OCI-LY7 (cell line): ENCODE results near the gene IRX3. TPM values are rescaled to one million over a fixed set of nuclear protein-coding genes. Genes with fewer than 3 reads are reported as not detected.

ENCODE experiments used
- BruUV-seq: library from RNA; stranded (reverse); fragments of 400-500 nt; replicated peaks from 2 replicates; lab custom pipeline; 2021; lab: Mats Ljungman, UMichigan
- CTCF ChIA-PET: fragments of 300-600 bp; sonication (Branson Sonifier 250); formaldehyde crosslinking; loops from one replicate; lab custom pipeline; 2022; ENCODE audit warnings: antibody characterized with exemption; ENCODE audit not compliant: unreplicated experiment; lab: Charles Lee
- POLR2A ChIA-PET: fragments of 300-600 bp; sonication (Branson Sonifier 250); formaldehyde crosslinking; loops from one replicate; lab custom pipeline; 2022; ENCODE audit warnings: antibody characterized with exemption; lab: Charles Lee
- DNase-seq: peaks from one replicate; pipeline ENCODE4 v3.0.0-alpha.2; 2015; ENCODE audit warnings: low spot score
- H2AFZ ChIP-seq: fragments of 200-600 bp; sonication (generic), shearing (Covaris generic); 2 replicates; pipeline ENCODE4 v1.6.1; 2014; ENCODE audit warnings: mild to moderate bottlenecking, antibody characterized with exemption, low read length, moderate library complexity
- H3K27ac ChIP-seq: fragments of 200-600 bp; sonication (generic); 2 replicates; pipeline ENCODE4 v1.5.1; 2014; ENCODE audit warnings: mixed run types, low read depth, mild to moderate bottlenecking, moderate library complexity, low read length, inconsistent platforms; ENCODE audit not compliant: poor library complexity, severe bottlenecking
- H3K36me3 ChIP-seq: fragments of 200-600 bp; sonication (generic); 2 replicates; pipeline ENCODE4 v1.6.1; 2014; ENCODE audit warnings: mild to moderate bottlenecking, antibody characterized with exemption, low read length, moderate library complexity, mixed read lengths; ENCODE audit not compliant: insufficient read depth
- H3K4me1 ChIP-seq: fragments of 200-600 bp; sonication (generic); 2 replicates; pipeline ENCODE4 v1.5.1; 2014; ENCODE audit warnings: mild to moderate bottlenecking, low read length; ENCODE audit not compliant: insufficient read depth, poor library complexity, severe bottlenecking
- H3K4me2 ChIP-seq: fragments of 200-600 bp; sonication (generic); 2 replicates; pipeline ENCODE4 v1.6.1; 2014; ENCODE audit warnings: mild to moderate bottlenecking, low read length
- H3K4me3 ChIP-seq: fragments of 200-600 bp; sonication (generic); 2 replicates; pipeline ENCODE4 v1.5.1; 2014; ENCODE audit warnings: mild to moderate bottlenecking, low read depth, low read length; ENCODE audit not compliant: poor library complexity, severe bottlenecking
- H3K79me2 ChIP-seq: fragments of 200-600 bp; sonication (generic); 2 replicates; pipeline ENCODE4 v1.6.1; 2016; ENCODE audit warnings: low read depth, mild to moderate bottlenecking, low read length, moderate library complexity, mixed read lengths; ENCODE audit not compliant: insufficient read depth
- H3K9me2 ChIP-seq: fragments of 200-600 bp; sonication (generic); 2 replicates; pipeline ENCODE4 v1.6.1; 2016; ENCODE audit warnings: mild to moderate bottlenecking, low read length, mixed read lengths; ENCODE audit not compliant: insufficient read depth
- H3K9me3 ChIP-seq: fragments of 200-600 bp; sonication (generic); 2 replicates; pipeline ENCODE4 v1.6.1; 2014; ENCODE audit warnings: mild to moderate bottlenecking, mixed run types, low read length, mixed read lengths
- H4K20me1 ChIP-seq: fragments of 200-600 bp; sonication (generic); 2 replicates; pipeline ENCODE4 v1.6.1; 2014; ENCODE audit warnings: mild to moderate bottlenecking, antibody characterized with exemption, low read length, moderate library complexity, mixed read lengths; ENCODE audit not compliant: insufficient read depth
- CTCF ChIP-seq: fragments of 200-600 bp; sonication (generic); conservative IDR thresholded peaks from 2 replicates; pipeline ENCODE4 v1.5.1; 2014; ENCODE audit warnings: mild to moderate bottlenecking, antibody characterized with exemption, low read length, moderate library complexity, mixed read lengths
- EZH2phosphoT487 ChIP-seq: fragments of 200-600 bp; sonication (generic); IDR thresholded peaks from 2 replicates; pipeline ENCODE4 v1.6.1; 2018; ENCODE audit warnings: low read depth, borderline replicate concordance, mild to moderate bottlenecking, mixed run types, antibody characterized with exemption, low read length, moderate library complexity, mixed read lengths
- intact Hi-C: fragments of 100-400 bp; cut with micrococcal nuclease; formaldehyde crosslinking; loops from one replicate; pipeline ENCODE4 v1.10.0; 2022; ENCODE audit not compliant: unreplicated experiment
- total RNA-seq, 2 experiments: library from RNA; depleted of rRNA in 1 of 2; stranded (reverse); fragments of >200 nt in 1 of 2; shearing (Covaris generic) in 1 of 2; gene quantifications; 2 replicates each; pipeline ENCODE4 v1.2.3, GENCODE V29; 2014 to 2022

Gene IRX3
- total RNA-seq, 2 experiments from 2014 or later, result not detected

- no peaks in the 10 kb centered on the region for H3K4me1 ChIP-seq
- POLR2A ChIA-PET, result no interaction called here
- H3K4me2 ChIP-seq, result no peak overlapping the region
- CTCF ChIA-PET, result no interaction called here
- no peak overlapping the region for H3K4me3 ChIP-seq
- H3K9me2 ChIP-seq, result no peaks in the 10 kb centered on the region
- H2AFZ ChIP-seq, result no peak overlapping the region
- no peaks in the 10 kb centered on the region for H3K36me3 ChIP-seq
- no peaks in the 10 kb centered on the region for H3K79me2 ChIP-seq
- no peak overlapping the region for H3K27ac ChIP-seq
- H4K20me1 ChIP-seq, result no peaks in the 10 kb centered on the region
- H3K9me3 ChIP-seq, result no peaks in the 10 kb centered on the region
- DNase-seq, result no peak
- no TSS peak for BruUV-seq
- intact Hi-C loops, result no loop called here
- TF ChIP-seq CTCF (no peak), EZH2phosphoT487 (no peak)
Measured at GRCh38 chr16:54305080-54305479, 18.5 kb upstream of the IRX3 start.

GRCh38 chr16:54303613-54304012 is 17.0 kb upstream of the IRX3 start:
- no peaks in the 10 kb centered on the region for H3K9me2 ChIP-seq
- ChIA-PET CTCF (no interaction called here), POLR2A (no interaction called here)
- H2AFZ ChIP-seq, result no peak overlapping the region
- H3K79me2 ChIP-seq, result no peaks in the 10 kb centered on the region
- intact Hi-C loops, result no loop called here
- no peaks in the 10 kb centered on the region for H3K36me3 ChIP-seq
- no peak for TF ChIP-seq EZH2phosphoT487
- no peak for TF ChIP-seq CTCF
- H3K9me3 ChIP-seq, result no peaks in the 10 kb centered on the region
- H3K4me1 ChIP-seq, result no peaks in the 10 kb centered on the region
- no peaks in the 10 kb centered on the region for H4K20me1 ChIP-seq
- H3K4me2 ChIP-seq, result no peak overlapping the region
- DNase-seq, result no peak
- H3K4me3 ChIP-seq, result no peak overlapping the region
- BruUV-seq, result no TSS peak
- H3K27ac ChIP-seq, result no peak overlapping the region

GRCh38 chr16:54297154-54297553 is 10.6 kb upstream of the IRX3 start:
- no peak for DNase-seq
- Histone ChIP-seq H3K36me3 (no peaks in the 10 kb centered on the region), H2AFZ (no peak overlapping the region), H3K9me2 (no peaks in the 10 kb centered on the region), H4K20me1 (no peaks in the 10 kb centered on the region), H3K27ac (no peak overlapping the region), H3K79me2 (no peaks in the 10 kb centered on the region), H3K4me2 (no peak overlapping the region), H3K4me3 (no peak overlapping the region), H3K4me1 (no peaks in the 10 kb centered on the region), H3K9me3 (no peaks in the 10 kb centered on the region)
- intact Hi-C loops, result no loop called here
- no TSS peak for BruUV-seq
- TF ChIP-seq CTCF (no peak), EZH2phosphoT487 (no peak)
- POLR2A ChIA-PET, result interaction anchor here (1.2 kb wide), 1 partner anchor 16 kb away, joined by 3 read pairs; no protein-coding TSS in a partner anchor
- CTCF ChIA-PET, result no interaction called here
